GM23248 (cell line): Measurements from ENCODE around the gene IGF2BP2.

Experiments
- EZH2 ChIP-seq: fragments of 200-600 bp; sonication (generic); IDR thresholded peaks from 2 replicates; pipeline ENCODE4 v1.6.1; 2018; ENCODE audit warnings: antibody characterized with exemption, mild to moderate bottlenecking; ENCODE audit not compliant: insufficient read depth, poor library complexity, severe bottlenecking
- EZH2phosphoT487 ChIP-seq: fragments of 200-600 bp; sonication (generic); IDR thresholded peaks from 2 replicates; pipeline ENCODE4 v1.6.1; 2018; ENCODE audit warnings: antibody characterized with exemption, moderate library complexity, mild to moderate bottlenecking, low read depth; ENCODE audit not compliant: insufficient read depth

GRCh38 chr3:185677146-185677829, 147.6 kb downstream of the IGF2BP2 start:
- TF ChIP-seq EZH2 (no peak), EZH2phosphoT487 (no peak)
